Measurements from ENCODE around the gene PPIP5K2.
"Not testable (repeated sequence)": the region's sequence is repeated elsewhere in the genome, so short reads cannot be mapped to it uniquely, and the experiment has no call there.

PPIP5K2 gene

DNA sequence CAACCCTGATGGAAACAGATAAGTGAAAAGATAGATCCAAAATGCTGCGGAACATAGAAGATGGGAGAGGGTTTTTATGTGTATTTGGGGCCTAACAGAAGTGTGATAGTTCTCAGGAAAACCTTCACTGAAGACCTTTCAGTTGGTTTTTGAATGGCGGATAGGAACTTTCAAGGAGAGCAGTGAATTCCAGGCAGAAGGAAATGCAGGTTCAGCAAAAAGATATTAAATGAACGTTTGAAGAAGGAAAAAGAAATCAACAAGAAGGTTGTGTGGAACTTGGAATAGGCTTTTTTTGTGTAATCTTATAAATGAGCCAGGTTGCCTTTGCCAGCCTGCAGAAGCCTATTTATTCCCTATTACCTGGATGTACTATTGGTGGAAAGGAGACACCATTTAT is 2.1 kb downstream of the PPIP5K2 start:
- DNase-seq (ENCODE audit: low read depth, low spot score) = no peak

DNA sequence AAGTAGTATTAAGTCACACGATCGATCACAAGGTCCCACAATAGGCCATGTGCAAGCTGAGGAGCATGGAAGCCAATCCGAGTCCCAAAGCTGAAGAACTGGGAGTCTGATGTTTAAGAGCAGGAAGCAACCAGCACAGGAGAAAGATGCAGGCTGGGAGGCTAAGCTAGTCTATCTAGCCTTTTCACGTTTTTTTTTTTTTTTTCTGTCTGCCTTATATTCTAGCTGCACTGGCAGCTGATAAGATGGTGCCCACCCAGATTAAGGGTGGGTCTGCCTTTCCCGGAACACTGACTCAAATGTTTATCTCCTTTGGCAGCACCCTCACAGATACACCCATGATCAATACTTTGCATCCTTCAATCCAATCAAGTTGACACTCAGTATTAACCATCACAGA is 6.5 kb downstream of the PPIP5K2 start:
- DNase-seq (ENCODE audit: low read depth, low spot score) = no peak

DNA sequence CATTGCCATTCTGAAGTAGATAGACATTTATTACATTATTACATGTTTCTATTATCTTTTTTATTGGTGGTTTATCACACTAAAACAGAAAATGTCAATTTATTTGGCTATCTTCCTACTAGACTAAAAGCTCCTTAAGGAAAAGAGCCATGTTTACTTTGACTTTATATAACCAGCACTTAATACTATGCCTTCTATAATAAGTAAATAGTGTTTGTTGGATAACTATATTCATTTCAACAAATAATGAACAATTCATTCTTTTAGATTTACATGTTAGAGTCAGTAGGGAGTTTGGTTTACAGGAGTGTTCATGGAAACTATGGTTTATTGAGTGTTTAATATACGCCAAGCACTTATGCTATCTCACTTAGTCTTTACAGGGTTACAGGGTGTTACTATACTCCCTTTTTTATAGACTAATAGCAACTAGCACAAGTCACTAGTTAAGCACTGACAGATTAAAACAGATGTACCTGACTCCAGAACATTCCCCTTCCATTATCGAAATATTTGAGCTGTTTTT is 7.3 kb downstream of the PPIP5K2 start:
- no peak for DNase-seq (ENCODE audit: low read depth, low spot score)

DNA sequence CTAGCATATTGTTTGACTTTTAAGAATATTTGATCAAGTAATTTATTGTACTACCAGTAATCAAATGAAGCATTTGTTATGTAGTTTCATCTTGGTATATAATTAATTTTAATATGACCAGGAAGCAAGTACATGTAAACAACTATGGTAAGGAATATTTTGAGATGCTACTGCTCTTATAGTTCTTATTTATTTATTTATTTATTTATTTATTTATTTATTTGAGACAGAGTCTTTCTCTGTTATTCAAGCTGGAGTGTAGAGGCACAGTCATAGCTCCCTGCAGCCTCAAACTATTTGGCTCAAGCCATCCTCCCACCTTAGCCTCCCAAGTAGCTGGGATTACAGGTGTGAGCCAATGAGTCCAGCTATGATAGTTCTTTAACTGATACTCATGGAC is 8.1 kb downstream of the PPIP5K2 start:
- no peak for DNase-seq (ENCODE audit: low read depth, low spot score)

DNA sequence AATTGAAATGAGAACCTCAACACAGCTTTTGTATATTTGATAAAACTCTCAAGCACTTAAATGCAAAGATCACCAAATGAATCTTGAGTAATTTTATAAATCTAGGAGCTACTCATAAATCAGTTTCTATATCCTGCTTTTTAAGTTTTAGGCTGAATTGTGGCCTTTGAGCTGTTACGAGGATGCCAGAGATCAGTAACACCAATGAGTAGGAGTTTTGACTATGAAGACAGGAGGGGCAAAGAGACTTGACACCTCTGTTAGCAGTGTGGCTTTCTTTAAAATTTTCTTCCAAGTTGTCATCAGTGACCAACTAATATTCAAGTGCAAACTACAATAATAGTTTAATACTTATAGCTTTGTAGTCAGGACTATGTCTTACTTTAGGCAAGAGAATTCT is 12.6 kb downstream of the PPIP5K2 start:
- no peak for DNase-seq (ENCODE audit: low read depth, low spot score)

DNA sequence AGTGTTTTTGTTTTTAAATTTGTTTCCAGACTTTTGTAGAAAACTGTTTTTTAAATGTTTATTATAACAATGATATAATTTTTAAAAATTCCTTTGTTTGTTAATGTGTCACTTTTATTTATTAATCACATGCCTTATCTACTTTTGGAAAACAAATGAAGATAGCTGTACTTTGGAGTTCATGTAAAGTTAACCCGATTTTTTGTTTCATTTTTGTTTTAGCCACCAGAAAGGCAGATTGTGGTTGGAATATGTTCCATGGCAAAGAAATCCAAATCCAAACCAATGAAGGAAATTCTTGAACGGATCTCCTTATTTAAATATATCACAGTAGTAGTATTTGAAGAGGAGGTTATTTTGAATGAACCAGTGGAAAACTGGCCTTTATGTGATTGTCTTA is 13.1 kb downstream of the PPIP5K2 start:
- no peak for DNase-seq (ENCODE audit: low read depth, low spot score)

DNA sequence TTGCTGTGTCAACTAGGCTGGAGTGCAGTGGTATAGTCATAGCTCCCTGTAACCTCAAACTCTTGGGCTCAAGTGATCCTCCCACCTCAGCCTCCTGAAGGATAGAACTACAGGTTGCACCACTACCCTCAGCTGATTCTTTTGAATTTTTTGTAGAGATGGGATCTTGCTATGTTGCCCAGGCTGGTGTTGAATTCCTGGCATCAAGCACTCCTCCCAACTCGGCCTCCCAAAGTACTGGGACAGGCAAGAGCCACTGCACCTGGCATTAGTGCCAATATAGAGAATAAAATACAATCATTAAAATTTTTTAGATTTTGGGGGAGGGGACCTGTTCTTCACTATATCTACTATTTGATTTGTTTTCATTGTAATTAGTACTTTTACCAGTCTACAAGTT is 15.4 kb downstream of the PPIP5K2 start:
- no peak for DNase-seq (ENCODE audit: low read depth, low spot score)

DNA sequence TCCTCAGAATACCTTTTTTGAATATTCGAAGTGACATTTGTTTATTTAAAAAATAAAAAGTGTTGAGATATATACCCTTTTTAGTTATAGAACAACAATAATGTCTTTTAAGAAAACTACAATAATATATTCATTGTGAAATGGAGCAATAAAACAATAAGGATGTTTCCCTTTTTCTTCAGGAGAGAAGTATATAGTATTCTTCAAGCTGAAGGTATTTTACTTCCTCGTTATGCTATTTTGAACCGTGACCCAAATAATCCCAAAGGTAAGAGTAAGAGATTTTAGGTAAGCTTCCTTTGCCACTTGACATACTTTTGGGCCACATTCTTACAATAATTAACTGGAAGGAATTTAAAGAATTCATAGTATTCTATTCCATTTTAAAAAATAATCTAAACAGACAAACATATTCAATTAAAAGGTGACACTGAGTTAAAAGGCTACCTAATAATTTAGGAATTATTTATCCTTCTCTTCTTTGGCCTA is 18.1 kb downstream of the PPIP5K2 start:
- DNase-seq (ENCODE audit: low read depth, low spot score) = no peak

DNA sequence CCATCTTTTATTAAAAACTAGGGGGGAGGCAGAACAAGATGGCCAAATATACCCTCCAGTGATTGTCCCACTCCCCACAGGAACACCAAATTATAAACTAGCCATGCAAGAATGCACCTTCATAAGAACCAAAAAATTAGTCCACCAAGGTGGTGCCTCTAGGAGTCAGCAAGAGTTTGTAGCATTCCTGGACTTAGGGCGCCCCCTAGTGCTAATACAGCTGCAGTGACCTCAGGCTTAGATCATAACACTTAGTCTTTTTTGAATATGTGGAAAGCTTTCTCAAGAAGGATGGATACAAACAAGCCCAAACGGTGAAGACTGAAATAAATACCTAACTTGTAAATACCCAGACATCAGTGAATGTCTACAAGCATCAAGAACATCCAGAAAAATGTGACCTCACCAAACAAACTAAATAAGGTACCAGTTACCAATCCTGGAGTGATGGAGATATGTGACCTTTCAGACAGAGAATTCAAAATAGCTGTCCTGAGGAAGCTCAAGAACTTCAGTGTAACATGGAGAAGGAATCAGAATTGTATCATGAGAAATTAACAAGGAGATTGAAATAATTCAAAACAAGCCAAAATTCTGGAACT is 19.3 kb downstream of the PPIP5K2 start:
- DNase-seq (ENCODE audit: low read depth, low spot score) = peak; percentile 74

DNA sequence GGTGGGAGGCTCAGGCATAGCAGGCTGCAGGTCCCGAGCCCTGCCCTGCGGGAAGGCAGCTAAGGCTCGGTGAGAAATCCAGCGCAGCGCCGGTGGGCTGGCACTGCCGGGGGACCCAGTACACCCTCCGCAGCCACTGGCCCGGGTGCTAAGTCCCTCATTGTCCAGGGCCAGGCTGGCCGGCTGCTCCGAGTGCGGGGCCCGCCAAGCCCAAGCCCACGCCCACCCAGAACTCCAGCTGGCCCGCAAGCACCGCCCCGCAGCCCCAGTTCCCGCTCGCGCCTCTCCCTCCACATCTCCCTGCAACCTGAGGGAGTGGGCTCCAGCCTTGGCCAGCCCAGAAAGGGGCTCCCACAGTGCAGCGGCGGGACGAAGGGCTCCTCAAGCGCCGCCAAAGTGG is 22.0 kb downstream of the PPIP5K2 start:
- not testable (repeated sequence) for DNase-seq (ENCODE audit: low read depth, low spot score)

DNA sequence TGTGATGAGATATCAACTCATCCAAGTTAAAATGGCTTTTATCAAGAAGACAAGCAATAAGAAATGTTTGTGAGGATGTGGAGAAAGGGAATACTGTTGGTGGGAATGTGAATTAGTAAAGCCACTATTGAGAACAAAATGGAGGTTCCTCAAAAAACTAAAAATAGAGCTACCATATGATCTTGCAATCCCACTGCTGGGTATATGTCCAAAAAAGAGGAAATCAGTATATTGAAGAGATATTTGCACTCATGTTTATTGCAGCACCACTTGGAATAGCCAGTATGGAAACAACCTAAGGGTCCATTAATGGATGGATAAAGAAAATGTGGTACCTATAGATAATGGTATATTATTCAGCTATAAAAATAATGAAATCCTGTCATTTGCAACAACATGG is 25.1 kb downstream of the PPIP5K2 start:
- DNase-seq (ENCODE audit: low read depth, low spot score) = no peak

DNA sequence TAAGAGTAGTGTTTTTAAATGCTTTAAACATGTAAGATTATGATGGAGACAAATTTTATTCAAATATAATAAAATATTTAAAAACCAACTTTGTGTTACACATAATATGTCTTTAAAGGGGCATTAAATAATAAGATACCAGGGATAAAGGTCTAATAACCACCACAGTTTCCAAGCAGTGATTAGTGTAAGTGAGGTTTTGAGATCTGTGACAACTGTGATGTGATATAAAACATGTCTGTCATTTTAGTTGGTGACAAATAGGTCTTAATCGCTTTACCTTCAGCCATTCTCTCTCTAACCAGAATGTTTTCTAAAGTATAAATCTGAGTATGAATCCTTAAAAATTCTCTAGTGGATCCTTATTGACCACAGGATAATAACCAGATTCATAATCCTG is 28.1 kb downstream of the PPIP5K2 start:
- no peak for DNase-seq (ENCODE audit: low read depth, low spot score)

DNA sequence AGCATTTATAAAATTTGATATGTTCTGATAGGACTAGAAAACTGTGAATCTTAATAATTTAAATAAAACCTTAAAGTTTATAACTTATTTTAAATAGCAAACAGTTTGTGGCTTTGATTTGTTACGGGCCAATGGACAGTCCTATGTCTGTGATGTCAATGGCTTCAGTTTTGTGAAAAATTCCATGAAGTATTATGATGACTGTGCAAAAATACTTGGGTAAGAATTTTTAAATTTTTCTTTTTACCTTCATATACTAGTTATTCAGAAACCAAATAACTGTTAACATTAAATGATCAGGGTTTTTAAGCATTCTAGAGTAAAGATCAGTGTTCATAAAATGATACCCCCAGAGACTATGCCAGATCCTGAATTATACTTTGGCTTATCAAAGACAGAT is 31.1 kb downstream of the PPIP5K2 start:
- no peak for DNase-seq (ENCODE audit: low read depth, low spot score)

DNA sequence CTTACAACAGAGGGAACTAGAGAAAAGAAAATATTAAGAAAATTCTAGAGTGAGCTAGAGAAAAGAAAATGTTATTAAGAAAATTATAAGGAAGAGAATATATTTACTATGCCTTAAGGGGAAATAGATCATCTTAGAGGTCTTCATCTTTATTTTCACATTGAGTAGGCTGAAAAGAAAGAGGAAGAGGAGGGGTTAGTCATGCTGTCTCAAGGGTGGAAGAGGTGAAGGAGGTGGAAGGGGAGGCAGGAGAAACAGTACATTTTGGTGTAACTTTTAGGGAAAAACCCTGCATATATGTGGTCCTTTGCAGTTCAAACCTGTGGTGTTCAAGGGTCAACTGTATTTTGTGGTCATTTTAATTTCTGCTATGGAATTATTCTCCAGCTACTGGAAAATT is 46.6 kb downstream of the PPIP5K2 start:
- DNase-seq (ENCODE audit: low read depth, low spot score) = no peak

DNA sequence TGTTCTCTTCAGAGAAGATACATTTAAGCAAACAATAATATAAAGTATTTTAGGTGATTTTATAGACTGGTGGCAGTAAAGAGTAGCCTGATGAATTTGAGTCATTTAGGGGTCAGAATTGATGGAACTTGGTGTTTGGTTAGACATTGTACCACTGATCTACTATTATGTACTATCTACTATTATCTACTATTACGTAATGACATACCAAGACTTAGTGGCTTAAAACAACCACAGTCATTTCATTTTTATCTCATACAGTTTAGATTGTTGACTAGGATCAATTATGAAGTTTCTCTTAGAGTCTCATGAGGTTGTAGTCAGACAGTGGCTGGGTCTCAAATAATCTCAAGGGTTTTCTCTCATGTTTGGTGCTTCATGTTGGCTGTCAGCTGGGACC is 54.0 kb downstream of the PPIP5K2 start:
- DNase-seq (ENCODE audit: low read depth, low spot score) = no peak

DNA sequence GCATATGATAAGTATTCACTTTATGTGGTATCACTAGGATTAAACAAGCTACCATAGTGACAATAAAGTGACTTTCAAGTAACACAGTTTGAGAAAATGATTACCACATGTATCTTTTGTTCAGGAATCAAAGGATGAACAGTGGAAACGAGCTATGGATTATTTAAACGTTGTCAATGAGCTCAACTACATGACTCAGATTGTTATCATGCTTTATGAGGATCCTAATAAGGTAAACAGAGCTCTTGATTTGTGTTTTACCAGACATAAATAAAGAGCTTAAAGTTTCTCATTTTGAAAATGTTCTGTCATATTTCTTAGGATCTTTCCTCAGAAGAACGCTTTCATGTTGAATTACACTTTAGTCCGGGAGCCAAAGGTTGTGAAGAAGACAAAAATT is 57.4 kb downstream of the PPIP5K2 start:
- DNase-seq (ENCODE audit: low read depth, low spot score) = no peak

DNA sequence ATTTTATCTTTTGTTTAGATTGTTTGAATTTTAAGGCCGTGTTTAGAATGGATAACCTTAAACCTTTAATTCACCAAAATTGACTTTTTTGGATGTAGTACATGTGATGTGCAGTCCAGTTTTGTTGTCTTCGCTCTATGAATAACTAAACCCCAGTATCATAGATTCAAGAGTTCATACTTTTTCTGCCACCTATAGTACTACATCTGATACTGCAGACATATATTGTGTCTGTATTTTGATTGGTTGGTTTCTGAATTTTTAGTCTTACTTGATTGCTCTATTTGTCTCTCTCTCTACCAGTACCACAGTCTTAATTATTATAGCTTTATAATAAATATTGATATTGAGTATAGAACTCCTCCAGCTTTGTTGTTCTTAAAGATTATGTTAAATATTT is 58.1 kb downstream of the PPIP5K2 start:
- DNase-seq (ENCODE audit: low read depth, low spot score) = no peak

DNA sequence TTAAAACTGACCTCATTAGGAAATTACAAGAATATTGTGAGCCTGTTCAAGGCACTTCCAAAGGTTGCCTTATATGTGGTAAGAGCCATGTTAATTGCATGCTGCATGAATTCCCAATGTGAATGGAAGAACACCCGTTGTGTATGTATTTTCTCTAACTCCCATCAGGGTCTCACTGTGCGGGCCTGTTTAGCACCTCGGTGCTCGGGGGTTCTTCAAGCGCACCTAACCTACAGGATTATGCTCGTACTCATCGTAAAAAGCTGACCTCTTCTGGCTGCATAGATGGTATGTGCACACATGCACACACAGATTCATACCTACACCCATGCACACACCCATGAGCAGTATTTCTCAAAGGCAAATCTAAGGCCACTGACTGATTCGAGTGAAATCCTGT is 66.1 kb downstream of the PPIP5K2 start:
- DNase-seq (ENCODE audit: low read depth, low spot score) = no peak

DNA sequence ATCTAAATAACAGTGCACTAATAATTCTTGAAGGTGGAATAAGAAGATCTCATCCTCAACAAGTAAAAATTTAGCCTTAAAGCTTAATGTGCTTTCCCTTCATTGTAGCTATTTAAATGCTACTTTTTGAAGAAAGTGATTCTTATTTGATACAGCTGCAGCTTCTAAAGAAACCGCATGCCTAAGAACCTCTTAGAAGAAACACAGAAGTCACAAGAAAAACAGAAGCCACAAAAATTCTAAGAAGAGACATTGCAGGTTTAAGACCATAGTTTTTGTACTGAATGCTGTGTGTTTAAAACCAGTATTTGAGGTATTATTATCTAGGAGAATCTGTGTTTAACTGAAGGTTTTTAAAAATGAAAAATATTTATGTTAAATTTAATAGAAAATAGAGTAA is 68.3 kb downstream of the PPIP5K2 start:
- no peak for DNase-seq (ENCODE audit: low read depth, low spot score)

DNA sequence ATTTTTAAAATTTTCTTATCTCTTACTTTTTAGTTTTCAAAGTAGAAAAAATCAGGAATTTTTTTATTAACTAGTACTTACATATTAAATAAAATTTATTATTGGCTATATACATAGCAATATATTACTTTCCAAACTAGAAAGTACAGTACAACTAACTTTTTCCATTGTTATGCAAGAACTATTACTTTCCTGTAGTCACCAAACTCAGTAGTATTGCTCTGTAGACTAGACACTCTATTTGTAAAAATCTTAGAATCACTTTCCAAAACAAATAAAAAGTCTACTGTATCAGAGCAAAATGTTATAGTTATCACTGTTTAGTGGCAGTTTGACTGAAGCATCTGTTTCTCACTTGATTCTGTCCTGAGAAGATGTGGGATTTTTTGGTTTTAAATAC is 83.1 kb downstream of the PPIP5K2 start:
- no peak for DNase-seq (ENCODE audit: low read depth, low spot score)

DNA sequence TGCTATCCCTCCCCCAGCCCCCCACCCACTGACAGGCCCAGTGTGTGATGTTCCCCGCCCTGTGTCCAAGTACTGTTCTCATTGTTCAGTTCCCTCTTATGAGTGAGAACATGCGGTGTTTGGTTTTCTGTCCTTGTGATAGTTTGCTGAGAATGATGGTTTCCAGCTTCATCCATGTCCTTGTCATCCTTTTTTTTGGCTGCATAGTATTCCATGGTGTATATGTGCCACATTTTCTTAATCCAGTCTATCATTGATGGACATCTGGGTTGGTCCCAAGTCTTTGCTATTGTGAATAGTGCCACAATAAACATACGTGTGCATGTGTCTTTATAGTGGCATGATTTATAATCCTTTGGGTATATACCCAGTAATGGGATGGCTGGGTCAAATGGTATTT is 84.9 kb downstream of the PPIP5K2 start:
- DNase-seq (ENCODE audit: low read depth, low spot score) = not testable (repeated sequence)

DNA sequence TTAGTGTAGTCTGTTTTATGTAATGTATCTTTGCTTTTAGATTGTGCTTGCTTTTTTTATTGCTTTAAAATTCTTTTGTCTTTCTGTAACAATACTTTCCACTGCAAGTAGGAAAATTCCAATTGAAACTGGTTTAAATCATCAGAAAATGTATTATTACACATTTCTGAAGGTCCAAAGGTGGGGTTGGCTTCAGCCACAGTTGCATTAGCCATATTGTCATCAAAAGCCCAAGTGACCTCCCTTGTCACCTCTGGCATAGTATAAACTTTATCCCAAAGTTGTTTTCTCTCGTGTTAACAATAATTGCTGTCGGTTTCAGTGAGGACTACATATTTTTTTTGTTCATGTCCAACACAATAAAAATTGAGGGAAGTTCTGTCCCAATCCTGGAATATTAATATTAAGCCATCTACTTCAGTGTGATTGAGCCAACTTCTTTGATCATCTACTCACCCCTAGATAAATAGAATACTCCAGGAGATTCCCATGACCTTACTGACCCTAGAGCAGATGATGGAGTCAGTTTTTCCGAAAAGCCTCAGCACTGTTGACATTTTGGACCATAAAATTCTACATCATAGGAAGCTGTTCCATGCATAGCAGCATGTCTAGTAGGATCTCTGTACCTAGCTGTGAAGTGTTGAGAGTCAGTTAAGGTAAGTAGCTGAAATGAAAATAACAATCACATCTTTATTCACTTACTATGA is 86.0 kb downstream of the PPIP5K2 start:
- no peak for DNase-seq (ENCODE audit: low read depth, low spot score)

DNA sequence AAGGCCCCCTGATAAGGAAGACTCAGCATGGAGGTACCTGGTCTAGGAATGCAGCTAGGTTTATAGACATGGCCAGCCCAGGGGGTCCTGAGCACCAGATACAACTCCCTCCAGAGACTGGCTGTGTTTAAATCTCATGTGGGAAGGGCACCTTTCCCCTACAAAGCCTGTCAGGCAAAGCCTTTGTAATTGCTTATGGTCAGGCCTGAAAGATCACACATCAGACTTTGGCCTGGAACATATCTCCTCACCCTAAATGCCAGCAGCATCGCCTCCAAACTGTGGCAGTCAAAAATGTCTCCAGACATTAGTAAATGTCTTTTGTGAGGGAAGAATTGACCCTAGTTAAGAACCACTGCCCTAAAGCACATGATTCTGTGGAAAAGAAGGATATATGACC is 86.9 kb downstream of the PPIP5K2 start:
- DNase-seq (ENCODE audit: low read depth, low spot score) = no peak
